ENCODE data around the gene STK11IP. TPM values are rescaled to one million over a fixed set of nuclear protein-coding genes. Genes with fewer than 3 reads are reported as not detected.

Gene STK11IP
- total and polyA plus RNA-seq, 2 of the 13 experiments (the other 11 are each of a cell fraction or from before 2014, with no cell fraction given), result 12.8 to 24.0 TPM

DNA sequence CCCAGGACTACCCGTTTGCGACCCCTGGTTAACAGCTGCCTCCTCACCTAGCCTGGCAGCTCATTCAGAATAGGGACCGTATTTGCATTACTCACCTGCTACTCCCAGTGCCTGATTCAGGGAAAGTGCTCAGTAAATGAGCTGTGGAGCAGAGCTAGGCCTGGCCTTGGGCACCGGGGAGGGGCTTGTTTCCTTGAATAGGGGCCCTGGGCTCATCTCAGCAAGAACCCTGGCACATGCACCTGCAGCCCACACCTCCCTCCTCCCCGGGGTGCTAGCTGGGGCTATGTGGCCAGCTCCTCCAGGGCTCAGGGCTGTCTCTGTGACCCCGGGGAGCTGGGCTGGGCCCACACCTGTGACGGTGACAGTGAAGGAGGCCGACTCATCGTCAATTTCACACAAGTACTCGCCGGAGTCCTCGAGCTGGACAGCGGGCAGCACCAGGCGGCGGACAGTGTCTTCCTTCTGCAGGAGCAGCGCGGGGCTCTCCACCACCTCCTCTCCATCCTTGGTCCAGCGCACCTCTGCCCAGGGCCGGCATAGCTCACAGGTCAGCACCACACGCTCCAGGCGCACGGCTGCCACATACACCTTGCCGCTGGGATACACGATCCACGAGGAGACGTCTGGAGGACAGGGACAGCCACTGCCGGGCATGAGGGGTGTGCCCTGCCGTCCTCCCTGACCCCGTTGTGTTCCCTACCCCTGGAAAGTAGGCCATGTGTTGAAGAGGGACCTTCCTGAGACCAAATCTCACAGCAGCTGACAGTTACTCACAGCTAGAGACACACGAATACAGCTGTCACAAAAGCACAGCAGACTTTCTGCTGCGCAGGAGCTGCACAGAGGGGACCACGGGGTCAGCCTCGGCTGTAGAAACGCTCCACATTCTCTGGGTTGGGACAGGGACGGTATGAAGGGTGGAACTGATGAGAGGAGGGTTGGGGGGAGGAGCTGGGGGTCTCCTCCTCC lies 35.3 kb upstream of the STK11IP start (continued):
- TF ChIP-seq, protein P1, sequence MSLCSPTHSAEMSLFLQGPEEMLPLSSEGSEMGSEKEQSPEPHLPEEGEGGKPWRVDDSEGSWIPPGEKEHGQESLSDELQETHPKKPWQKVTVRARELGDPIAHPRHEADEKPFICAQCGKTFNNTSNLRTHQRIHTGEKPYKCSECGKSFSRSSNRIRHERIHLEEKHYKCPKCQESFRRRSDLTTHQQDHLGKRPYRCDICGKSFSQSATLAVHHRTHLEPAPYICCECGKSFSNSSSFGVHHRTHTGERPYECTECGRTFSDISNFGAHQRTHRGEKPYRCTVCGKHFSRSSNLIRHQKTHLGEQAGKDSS (CRISPR knock-in tag; IDR thresholded peaks at IDR 0.05; ENCODE audit: borderline replicate concordance, low read depth), result peak; percentile 60; the same call in 1 of the 2 replicates
- TF ChIP-seq RBFOX2 (IDR thresholded peaks at IDR 0.05; ENCODE audit: low read depth, low read length) (peak; percentile 77), ZNF660 (CRISPR knock-in tag; IDR thresholded peaks at IDR 0.05; ENCODE audit: borderline replicate concordance, low read depth) (no peak), NFKB2 (CRISPR knock-in tag; IDR thresholded peaks at IDR 0.05; ENCODE audit: borderline replicate concordance) (no peak), ZNF605 (CRISPR knock-in tag; IDR thresholded peaks at IDR 0.05) (peak; percentile 14; the same call in 1 of the 2 replicates), ZNF570 (CRISPR knock-in tag; IDR thresholded peaks at IDR 0.05; ENCODE audit: borderline replicate concordance) (no peak), POLR2AphosphoS5 (IDR thresholded peaks at IDR 0.05; ENCODE audit: low read depth, low read length) (peak; percentile 62), SNRNP70 (IDR thresholded peaks at IDR 0.05; ENCODE audit: low read depth, low read length) (no peak), HOXA7 (CRISPR knock-in tag; IDR thresholded peaks at IDR 0.05) (0 out of 2 replicates have a peak, but pooled peaks have one; percentile 25), ZNF101 (CRISPR knock-in tag; IDR thresholded peaks at IDR 0.05; ENCODE audit: borderline replicate concordance, low read depth) (no peak), TBX2 (CRISPR knock-in tag; IDR thresholded peaks at IDR 0.05; ENCODE audit: borderline replicate concordance) (peak; percentile 37; the same call in 1 of the 2 replicates), AGO2 (optimal IDR thresholded peaks at IDR 0.05; ENCODE audit: low read depth, low read length) (peak; percentile 98), NONO (IDR thresholded peaks at IDR 0.05) (no peak), NONO (CRISPR knock-in tag; conservative IDR thresholded peaks at IDR 0.05) (peak; percentile 14; the same call in 1 of the 2 replicates), ZBTB38 (CRISPR knock-in tag; IDR thresholded peaks at IDR 0.05) (peak; percentile 80), ZSCAN21 (CRISPR knock-in tag; IDR thresholded peaks at IDR 0.05; ENCODE audit: borderline replicate concordance) (0 out of 2 replicates have a peak, but pooled peaks have one; percentile 37), ARNT2 (CRISPR knock-in tag; IDR thresholded peaks at IDR 0.05; ENCODE audit: low read depth) (0 out of 2 replicates have a peak, but pooled peaks have one; percentile 34), PHF21A (CRISPR knock-in tag; IDR thresholded peaks at IDR 0.05) (no peak)
- TF ChIP-seq, protein P2, sequence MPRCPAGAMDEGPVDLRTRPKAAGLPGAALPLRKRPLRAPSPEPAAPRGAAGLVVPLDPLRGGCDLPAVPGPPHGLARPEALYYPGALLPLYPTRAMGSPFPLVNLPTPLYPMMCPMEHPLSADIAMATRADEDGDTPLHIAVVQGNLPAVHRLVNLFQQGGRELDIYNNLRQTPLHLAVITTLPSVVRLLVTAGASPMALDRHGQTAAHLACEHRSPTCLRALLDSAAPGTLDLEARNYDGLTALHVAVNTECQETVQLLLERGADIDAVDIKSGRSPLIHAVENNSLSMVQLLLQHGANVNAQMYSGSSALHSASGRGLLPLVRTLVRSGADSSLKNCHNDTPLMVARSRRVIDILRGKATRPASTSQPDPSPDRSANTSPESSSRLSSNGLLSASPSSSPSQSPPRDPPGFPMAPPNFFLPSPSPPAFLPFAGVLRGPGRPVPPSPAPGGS (CRISPR knock-in tag; IDR thresholded peaks at IDR 0.05), result peak; percentile 54; the same call in 1 of the 2 replicates
- TF ChIP-seq, protein P3, sequence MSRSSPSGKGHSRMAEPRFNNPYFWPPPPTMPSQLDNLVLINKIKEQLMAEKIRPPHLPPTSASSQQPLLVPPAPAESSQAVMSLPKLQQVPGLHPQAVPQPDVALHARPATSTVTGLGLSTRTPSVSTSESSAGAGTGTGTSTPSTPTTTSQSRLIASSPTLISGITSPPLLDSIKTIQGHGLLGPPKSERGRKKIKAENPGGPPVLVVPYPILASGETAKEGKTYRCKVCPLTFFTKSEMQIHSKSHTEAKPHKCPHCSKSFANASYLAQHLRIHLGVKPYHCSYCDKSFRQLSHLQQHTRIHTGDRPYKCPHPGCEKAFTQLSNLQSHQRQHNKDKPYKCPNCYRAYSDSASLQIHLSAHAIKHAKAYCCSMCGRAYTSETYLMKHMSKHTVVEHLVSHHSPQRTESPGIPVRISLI (CRISPR knock-in tag; IDR thresholded peaks at IDR 0.05; ENCODE audit: borderline replicate concordance), result no peak
- TF ChIP-seq, protein P4, sequence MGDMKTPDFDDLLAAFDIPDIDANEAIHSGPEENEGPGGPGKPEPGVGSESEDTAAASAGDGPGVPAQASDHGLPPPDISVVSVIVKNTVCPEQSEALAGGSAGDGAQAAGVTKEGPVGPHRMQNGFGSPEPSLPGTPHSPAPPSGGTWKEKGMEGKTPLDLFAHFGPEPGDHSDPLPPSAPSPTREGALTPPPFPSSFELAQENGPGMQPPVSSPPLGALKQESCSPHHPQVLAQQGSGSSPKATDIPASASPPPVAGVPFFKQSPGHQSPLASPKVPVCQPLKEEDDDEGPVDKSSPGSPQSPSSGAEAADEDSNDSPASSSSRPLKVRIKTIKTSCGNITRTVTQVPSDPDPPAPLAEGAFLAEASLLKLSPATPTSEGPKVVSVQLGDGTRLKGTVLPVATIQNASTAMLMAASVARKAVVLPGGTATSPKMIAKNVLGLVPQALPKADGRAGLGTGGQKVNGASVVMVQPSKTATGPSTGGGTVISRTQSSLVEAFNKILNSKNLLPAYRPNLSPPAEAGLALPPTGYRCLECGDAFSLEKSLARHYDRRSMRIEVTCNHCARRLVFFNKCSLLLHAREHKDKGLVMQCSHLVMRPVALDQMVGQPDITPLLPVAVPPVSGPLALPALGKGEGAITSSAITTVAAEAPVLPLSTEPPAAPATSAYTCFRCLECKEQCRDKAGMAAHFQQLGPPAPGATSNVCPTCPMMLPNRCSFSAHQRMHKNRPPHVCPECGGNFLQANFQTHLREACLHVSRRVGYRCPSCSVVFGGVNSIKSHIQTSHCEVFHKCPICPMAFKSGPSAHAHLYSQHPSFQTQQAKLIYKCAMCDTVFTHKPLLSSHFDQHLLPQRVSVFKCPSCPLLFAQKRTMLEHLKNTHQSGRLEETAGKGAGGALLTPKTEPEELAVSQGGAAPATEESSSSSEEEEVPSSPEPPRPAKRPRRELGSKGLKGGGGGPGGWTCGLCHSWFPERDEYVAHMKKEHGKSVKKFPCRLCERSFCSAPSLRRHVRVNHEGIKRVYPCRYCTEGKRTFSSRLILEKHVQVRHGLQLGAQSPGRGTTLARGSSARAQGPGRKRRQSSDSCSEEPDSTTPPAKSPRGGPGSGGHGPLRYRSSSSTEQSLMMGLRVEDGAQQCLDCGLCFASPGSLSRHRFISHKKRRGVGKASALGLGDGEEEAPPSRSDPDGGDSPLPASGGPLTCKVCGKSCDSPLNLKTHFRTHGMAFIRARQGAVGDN (CRISPR knock-in tag; IDR thresholded peaks at IDR 0.05), result peak; percentile 42

Measured in HepG2 (cell line).